Hepatocyte (in vitro differentiated cells): ENCODE data around the gene CCDC74A.

Experiments used
- CTCF ChIP-seq: fragments of 200-600 bp; sonication (generic); IDR thresholded peaks from 2 replicates; pipeline ENCODE4 v1.5.1; 2016; ENCODE audit warnings: antibody characterized with exemption, mild to moderate bottlenecking; ENCODE audit not compliant: poor library complexity
- EZH2 ChIP-seq: fragments of 200-600 bp; sonication (generic); IDR thresholded peaks from 2 replicates; pipeline ENCODE4 v1.6.1; 2016; ENCODE audit warnings: antibody characterized with exemption, mild to moderate bottlenecking, borderline replicate concordance

DNA sequence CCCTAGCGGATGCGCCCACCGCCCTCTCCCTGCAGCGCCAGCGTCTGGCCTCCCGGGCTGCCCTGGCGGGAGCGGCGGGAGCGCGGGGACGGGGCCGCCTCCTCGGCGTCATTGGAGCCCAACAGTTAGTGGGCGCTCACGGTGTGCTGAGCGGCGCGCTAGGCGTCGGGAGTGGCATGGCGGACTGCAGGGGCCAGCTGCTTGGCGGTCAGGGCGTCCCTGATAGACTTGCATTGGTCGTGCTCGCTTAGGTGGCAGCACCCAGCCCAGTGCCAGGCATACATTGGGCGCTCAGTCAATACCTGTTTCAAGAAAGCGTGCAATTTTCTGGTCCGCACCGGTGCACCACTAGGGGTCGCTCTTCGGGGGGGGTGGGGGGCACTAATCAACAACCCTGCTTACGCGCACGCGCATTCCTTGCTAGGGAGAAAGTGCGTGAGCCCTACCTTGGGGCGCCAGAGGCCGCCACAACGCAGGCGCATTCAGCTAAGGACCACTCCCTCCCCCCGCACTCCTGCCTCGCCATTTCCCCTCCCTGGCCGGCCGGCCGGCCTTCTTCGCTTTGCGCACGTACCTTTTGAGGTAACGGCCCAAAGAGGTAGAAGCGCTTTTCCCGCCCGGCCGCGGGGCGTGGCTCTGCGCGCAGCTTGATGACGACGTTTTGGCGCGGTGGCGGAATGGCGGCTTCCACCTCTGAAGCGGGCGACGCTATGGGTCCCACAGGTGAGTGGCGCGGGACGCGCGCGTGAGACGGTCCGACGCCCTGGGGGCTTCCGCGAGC is 35.1 kb upstream of the CCDC74A start:
- TF ChIP-seq CTCF (peak; percentile 84), EZH2 (no peak)
